AG08396 (cell line): ENCODE results near the gene CCN2.
"Not testable (repeated sequence)": the region's sequence is repeated elsewhere in the genome, so short reads cannot be mapped to it uniquely, and the experiment has no call there.

Experiments
- DNase-seq: peaks from one replicate; pipeline ENCODE4 v3.0.0; 2012; ENCODE audit warnings: low spot score, mixed read lengths

The CCN2 gene

GRCh38 chr6:131937703-131938631, 13.2 kb downstream of the CCN2 start:
- DNase-seq, result no peak

GRCh38 chr6:131937226-131937625, 13.9 kb downstream of the CCN2 start:
- no peak for DNase-seq

GRCh38 chr6:131936156-131936555, 15.0 kb downstream of the CCN2 start:
- no peak for DNase-seq

- DNase-seq, result no peak
Observed at GRCh38 chr6:131931063-131931750, 20.0 kb downstream of the CCN2 start.

- no peak for DNase-seq
Observed at GRCh38 chr6:131929976-131930375, 21.2 kb downstream of the CCN2 start.

- no peak for DNase-seq
Observed at GRCh38 chr6:131929264-131929663, 21.9 kb downstream of the CCN2 start.

- DNase-seq, result no peak
Observed at GRCh38 chr6:131924881-131925474, 26.2 kb downstream of the CCN2 start.

- no peak for DNase-seq
Observed at GRCh38 chr6:131923356-131923755, 27.8 kb downstream of the CCN2 start.

GRCh38 chr6:131920656-131921055, 30.5 kb downstream of the CCN2 start:
- DNase-seq, result no peak

GRCh38 chr6:131918650-131919355, 32.4 kb downstream of the CCN2 start:
- DNase-seq, result no peak

- DNase-seq, result no peak
Observed at GRCh38 chr6:131917763-131918649, 33.2 kb downstream of the CCN2 start.

- DNase-seq, result no peak
Observed at GRCh38 chr6:131917318-131917717, 33.9 kb downstream of the CCN2 start.

- no peak for DNase-seq
Observed at GRCh38 chr6:131916847-131917246, 34.3 kb downstream of the CCN2 start.

- not testable (repeated sequence) for DNase-seq
Observed at GRCh38 chr6:131916091-131916796, 34.9 kb downstream of the CCN2 start.

GRCh38 chr6:131914967-131915751, 36.0 kb downstream of the CCN2 start:
- DNase-seq, result peak; percentile 60

GRCh38 chr6:131914234-131914633, 36.9 kb downstream of the CCN2 start:
- DNase-seq, result no peak

- no peak for DNase-seq
Observed at GRCh38 chr6:131911951-131912350, 39.2 kb downstream of the CCN2 start.

GRCh38 chr6:131910956-131911355, 40.2 kb downstream of the CCN2 start:
- no peak for DNase-seq

- DNase-seq, result no peak
Observed at GRCh38 chr6:131910219-131910589, 41.0 kb downstream of the CCN2 start.
